Heart left ventricle (tissue), 13 donors: ENCODE results near the gene C18orf54.

Source experiments
- POLR2A ChIP-seq, 2 donors: fragments of 450-650 bp; IDR thresholded peaks; one replicate each; pipeline ENCODE4 v1.6.1; 2017; ENCODE audit warnings: antibody characterized with exemption in 2 of 2, mild to moderate bottlenecking in 2 of 2, moderate library complexity in 2 of 2
- TF ChIP-seq, protein P1 (sequence below), 12 donors: fragments of 200-600 bp; sonication (generic) in 4 of 12; IDR thresholded peaks; one replicate each; pipeline versions ENCODE4 v1.5.0 to v1.8.0; 2018 to 2022; ENCODE audit warnings: antibody characterized with exemption in 12 of 12, mild to moderate bottlenecking in 5 of 12
- donor health status: ischemic (EF 13 %, LVEDD 7.1; RV severe dilation, severe dysfunction).
- donor health status: DM: no; HTN: yes; CAD: no.
- donor health status: DM: no; HTN: no; CAD: no.
- donor health status: ischemic (EF 25% LVEDD 6.9; RV normal size, moderate dysfunction).
- donor health status: ischemic (EF 25% LVEDD 5.7; RV mildly dilated, moderate dysfunction).
- donor health status: ischemic (EF 35%, LVEDD 5.7; RV mildly dilated, moderate dysfunction).
- donor health status: nonischemic (EF 11% LVEDD 7.7; RV severe dilation, severe dysfunction).
- donor health status: DM: yes; HTN: yes; CAD: no.
- donor health status: PGD.
- donor health status: ischemic (EF 29% LVEDD 5.4; RV normal size, mild dysfunction).
- donor health status: nonischemic (EF 23%, LVEDD 6.1; RV moderate dilation, normal function).

DNA sequence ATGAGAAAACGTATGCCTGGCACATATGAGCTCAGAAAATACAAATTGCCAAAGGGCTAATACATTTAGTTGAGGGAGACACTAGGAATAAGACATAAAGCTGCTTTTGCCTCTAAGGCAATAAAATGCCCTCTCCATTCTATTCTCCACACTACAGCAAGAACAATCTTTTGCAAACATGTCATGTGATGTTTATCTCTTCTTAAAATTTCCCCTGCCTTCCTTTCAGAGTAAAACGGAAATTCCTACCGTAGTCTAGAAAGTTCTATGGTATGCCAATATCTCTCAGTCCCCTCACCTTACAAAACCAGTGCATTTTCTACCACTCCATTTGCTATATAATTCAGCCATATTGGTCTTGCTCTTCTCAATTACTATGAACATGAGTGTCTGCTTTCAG lies 33.1 kb downstream of the C18orf54 start:
- TF ChIP-seq, protein P1, sequence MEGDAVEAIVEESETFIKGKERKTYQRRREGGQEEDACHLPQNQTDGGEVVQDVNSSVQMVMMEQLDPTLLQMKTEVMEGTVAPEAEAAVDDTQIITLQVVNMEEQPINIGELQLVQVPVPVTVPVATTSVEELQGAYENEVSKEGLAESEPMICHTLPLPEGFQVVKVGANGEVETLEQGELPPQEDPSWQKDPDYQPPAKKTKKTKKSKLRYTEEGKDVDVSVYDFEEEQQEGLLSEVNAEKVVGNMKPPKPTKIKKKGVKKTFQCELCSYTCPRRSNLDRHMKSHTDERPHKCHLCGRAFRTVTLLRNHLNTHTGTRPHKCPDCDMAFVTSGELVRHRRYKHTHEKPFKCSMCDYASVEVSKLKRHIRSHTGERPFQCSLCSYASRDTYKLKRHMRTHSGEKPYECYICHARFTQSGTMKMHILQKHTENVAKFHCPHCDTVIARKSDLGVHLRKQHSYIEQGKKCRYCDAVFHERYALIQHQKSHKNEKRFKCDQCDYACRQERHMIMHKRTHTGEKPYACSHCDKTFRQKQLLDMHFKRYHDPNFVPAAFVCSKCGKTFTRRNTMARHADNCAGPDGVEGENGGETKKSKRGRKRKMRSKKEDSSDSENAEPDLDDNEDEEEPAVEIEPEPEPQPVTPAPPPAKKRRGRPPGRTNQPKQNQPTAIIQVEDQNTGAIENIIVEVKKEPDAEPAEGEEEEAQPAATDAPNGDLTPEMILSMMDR (IDR thresholded peaks at IDR 0.05): no peak
- no peak for TF ChIP-seq POLR2A (IDR thresholded peaks at IDR 0.05)
